ENCODE data around the gene TM4SF18.
"Not testable (repeated sequence)": the region's sequence is repeated elsewhere in the genome, so short reads cannot be mapped to it uniquely, and the experiment has no call there.

Gene TM4SF18

DNA sequence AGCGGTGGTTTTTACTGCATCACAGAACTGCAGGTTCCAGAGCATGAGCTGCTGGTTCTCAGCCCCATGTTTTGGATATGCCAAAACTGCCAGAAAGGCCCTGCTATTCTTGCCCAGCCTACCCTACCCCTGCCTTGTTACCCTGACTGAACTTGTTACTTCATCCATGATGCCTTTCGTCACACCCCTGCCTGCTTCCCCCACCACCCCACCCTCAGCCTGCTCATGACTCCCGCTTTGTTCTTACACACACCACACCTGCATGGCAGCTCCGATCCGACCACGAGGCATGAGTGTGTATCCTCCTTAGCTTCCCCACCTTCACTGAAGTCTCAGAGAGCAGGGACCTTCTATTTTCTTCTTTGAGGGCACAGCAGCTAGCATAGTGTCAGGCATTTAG, 49.1 kb upstream of the TM4SF18 start:
- H3K9me3 ChIP-seq (ENCODE audit: control insufficient read depth, insufficient read depth, low read depth, low read length): no peaks in the 10 kb centered on the region
- ChIA-PET POLR2A (no interaction called here), CTCF (interaction anchor here (0.6 kb wide), 1 partner anchor 22 kb away, joined by 3 read pairs; no protein-coding TSS in a partner anchor)
- TF ChIP-seq, protein P1, sequence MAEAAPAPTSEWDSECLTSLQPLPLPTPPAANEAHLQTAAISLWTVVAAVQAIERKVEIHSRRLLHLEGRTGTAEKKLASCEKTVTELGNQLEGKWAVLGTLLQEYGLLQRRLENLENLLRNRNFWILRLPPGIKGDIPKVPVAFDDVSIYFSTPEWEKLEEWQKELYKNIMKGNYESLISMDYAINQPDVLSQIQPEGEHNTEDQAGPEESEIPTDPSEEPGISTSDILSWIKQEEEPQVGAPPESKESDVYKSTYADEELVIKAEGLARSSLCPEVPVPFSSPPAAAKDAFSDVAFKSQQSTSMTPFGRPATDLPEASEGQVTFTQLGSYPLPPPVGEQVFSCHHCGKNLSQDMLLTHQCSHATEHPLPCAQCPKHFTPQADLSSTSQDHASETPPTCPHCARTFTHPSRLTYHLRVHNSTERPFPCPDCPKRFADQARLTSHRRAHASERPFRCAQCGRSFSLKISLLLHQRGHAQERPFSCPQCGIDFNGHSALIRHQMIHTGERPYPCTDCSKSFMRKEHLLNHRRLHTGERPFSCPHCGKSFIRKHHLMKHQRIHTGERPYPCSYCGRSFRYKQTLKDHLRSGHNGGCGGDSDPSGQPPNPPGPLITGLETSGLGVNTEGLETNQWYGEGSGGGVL (tag by site-specific recombination; IDR thresholded peaks at IDR 0.05): no peak
- no peaks in the 10 kb centered on the region for H3K36me3 ChIP-seq (ENCODE audit: control insufficient read depth in 2 of 2, insufficient read depth in 1 of 2, low read length in 2 of 2)
- H3K4me1 ChIP-seq (ENCODE audit: control insufficient read depth, insufficient read depth, low read length): peaks cover 2% of the 10 kb centered on the region; the same call in 1 of the 2 replicates
- H3K27ac ChIP-seq (ENCODE audit: extremely low read depth, low read depth, low read length): no peak overlapping the region
- no peak overlapping the region for H3K4me3 ChIP-seq (ENCODE audit: low read depth, low read length)

DNA sequence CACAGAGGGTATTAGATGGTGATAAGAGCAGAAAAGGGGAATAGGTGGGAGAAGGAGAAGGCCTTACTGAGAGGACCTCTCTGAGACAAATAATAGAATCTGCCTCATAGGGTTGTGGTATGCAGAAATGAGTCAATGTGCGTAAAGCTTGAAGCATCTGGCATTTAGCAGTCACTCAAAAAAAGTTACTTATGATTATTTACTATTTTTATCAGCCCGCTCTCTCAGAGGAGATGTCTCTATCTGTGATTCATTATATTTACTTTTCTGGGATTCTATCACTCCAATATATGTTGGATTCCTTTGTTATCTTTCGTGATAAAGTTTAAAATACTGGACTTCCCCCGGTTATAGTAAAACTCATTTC, 48.6 kb upstream of the TM4SF18 start:
- H3K9me3 ChIP-seq (ENCODE audit: control insufficient read depth, insufficient read depth, low read depth, low read length): no peaks in the 10 kb centered on the region
- peaks cover 2% of the 10 kb centered on the region; the same call in 1 of the 2 replicates for H3K4me1 ChIP-seq (ENCODE audit: control insufficient read depth, insufficient read depth, low read length)
- ChIA-PET CTCF (interaction anchor here (0.6 kb wide), 1 partner anchor 23 kb away, joined by 3 read pairs; no protein-coding TSS in a partner anchor), POLR2A (no interaction called here)
- no peaks in the 10 kb centered on the region for H3K36me3 ChIP-seq (ENCODE audit: control insufficient read depth in 2 of 2, insufficient read depth in 1 of 2, low read length in 2 of 2)
- TF ChIP-seq ZNF791 (tag by site-specific recombination; IDR thresholded peaks at IDR 0.05) (no peak), ZNF555 (tag by site-specific recombination; conservative IDR thresholded peaks at IDR 0.05) (no peak), ZNF391 (tag by site-specific recombination; IDR thresholded peaks at IDR 0.05; ENCODE audit: borderline replicate concordance, low read depth) (no peak), ZNF2 (tag by site-specific recombination; IDR thresholded peaks at IDR 0.05) (no peak), ZNF629 (tag by site-specific recombination; IDR thresholded peaks at IDR 0.05) (no peak)
- TF ChIP-seq, protein P2, sequence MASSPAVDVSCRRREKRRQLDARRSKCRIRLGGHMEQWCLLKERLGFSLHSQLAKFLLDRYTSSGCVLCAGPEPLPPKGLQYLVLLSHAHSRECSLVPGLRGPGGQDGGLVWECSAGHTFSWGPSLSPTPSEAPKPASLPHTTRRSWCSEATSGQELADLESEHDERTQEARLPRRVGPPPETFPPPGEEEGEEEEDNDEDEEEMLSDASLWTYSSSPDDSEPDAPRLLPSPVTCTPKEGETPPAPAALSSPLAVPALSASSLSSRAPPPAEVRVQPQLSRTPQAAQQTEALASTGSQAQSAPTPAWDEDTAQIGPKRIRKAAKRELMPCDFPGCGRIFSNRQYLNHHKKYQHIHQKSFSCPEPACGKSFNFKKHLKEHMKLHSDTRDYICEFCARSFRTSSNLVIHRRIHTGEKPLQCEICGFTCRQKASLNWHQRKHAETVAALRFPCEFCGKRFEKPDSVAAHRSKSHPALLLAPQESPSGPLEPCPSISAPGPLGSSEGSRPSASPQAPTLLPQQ (tag by site-specific recombination; IDR thresholded peaks at IDR 0.05): no peak
- TF ChIP-seq, protein P3, sequence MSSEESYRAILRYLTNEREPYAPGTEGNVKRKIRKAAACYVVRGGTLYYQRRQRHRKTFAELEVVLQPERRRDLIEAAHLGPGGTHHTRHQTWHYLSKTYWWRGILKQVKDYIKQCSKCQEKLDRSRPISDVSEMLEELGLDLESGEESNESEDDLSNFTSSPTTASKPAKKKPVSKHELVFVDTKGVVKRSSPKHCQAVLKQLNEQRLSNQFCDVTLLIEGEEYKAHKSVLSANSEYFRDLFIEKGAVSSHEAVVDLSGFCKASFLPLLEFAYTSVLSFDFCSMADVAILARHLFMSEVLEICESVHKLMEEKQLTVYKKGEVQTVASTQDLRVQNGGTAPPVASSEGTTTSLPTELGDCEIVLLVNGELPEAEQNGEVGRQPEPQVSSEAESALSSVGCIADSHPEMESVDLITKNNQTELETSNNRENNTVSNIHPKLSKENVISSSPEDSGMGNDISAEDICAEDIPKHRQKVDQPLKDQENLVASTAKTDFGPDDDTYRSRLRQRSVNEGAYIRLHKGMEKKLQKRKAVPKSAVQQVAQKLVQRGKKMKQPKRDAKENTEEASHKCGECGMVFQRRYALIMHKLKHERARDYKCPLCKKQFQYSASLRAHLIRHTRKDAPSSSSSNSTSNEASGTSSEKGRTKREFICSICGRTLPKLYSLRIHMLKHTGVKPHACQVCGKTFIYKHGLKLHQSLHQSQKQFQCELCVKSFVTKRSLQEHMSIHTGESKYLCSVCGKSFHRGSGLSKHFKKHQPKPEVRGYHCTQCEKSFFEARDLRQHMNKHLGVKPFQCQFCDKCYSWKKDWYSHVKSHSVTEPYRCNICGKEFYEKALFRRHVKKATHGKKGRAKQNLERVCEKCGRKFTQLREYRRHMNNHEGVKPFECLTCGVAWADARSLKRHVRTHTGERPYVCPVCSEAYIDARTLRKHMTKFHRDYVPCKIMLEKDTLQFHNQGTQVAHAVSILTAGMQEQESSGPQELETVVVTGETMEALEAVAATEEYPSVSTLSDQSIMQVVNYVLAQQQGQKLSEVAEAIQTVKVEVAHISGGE (tag by site-specific recombination; conservative IDR thresholded peaks at IDR 0.05; ENCODE audit: low read depth): no peak
- no peak overlapping the region for H3K4me3 ChIP-seq (ENCODE audit: low read depth, low read length)
- H3K27ac ChIP-seq (ENCODE audit: extremely low read depth, low read depth, low read length): no peak overlapping the region

DNA sequence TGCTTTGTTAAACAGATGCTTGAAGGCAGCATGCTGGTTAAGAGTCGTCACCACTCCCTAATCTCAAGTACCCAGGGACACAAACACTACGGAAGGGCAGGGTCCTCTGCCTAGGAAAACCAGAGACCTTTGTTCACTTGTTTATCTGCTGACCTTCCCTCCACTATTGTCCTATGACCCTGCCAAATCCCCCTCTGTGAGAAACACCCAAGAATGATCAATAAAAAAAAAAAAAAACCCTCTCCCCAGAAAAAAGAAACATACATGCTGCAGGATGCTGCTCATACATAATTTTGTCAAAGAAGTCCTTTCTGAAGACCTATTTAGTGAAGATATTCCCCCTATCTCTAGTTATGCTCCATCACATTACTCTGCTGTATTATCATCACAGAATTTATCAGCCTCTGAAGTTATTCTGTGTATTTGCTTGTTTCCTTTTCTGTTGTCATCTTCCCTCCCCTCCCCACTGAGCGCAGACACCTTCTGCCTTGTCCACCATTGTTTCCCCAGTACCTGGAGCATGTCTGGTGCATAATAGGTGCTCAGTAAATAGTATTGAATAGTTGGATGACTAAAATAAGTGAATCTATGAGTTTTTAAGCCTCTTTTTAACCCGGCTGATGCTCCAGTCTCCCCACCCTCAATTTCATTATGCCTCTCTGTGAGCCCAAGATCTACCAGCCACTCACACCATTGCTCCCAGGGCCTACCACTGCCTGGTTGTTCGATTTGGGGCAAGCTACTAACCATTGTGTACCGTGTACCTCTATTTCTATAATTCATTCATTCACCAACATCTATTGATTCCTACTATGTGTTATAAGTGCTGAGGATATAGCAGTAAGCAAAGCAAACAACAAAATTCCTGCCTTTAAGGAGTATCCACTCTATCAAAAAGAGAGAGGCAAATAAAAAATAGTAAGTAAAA, 48.0 kb upstream of the TM4SF18 start:
- ChIA-PET POLR2A (no interaction called here), CTCF (no interaction called here)
- TF ChIP-seq ZNF341 (tag by site-specific recombination; IDR thresholded peaks at IDR 0.05; ENCODE audit: low read depth) (no peak), ZNF544 (tag by site-specific recombination; IDR thresholded peaks at IDR 0.05) (no peak), ZBTB17 (tag by site-specific recombination; IDR thresholded peaks at IDR 0.05) (no peak), ZNF660 (tag by site-specific recombination; IDR thresholded peaks at IDR 0.05) (no peak), ZNF223 (tag by site-specific recombination; IDR thresholded peaks at IDR 0.05) (no peak), ZNF146 (tag by site-specific recombination; IDR thresholded peaks at IDR 0.05) (no peak), ZNF114 (tag by site-specific recombination; IDR thresholded peaks at IDR 0.05) (no peak)
- TF ChIP-seq, protein P4, sequence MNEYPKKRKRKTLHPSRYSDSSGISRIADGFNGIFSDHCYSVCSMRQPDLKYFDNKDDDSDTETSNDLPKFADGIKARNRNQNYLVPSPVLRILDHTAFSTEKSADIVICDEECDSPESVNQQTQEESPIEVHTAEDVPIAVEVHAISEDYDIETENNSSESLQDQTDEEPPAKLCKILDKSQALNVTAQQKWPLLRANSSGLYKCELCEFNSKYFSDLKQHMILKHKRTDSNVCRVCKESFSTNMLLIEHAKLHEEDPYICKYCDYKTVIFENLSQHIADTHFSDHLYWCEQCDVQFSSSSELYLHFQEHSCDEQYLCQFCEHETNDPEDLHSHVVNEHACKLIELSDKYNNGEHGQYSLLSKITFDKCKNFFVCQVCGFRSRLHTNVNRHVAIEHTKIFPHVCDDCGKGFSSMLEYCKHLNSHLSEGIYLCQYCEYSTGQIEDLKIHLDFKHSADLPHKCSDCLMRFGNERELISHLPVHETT (tag by site-specific recombination; IDR thresholded peaks at IDR 0.05): no peak
- H3K4me1 ChIP-seq (ENCODE audit: control insufficient read depth, insufficient read depth, low read length): no peaks in the 10 kb centered on the region
- no peaks in the 10 kb centered on the region for H3K36me3 ChIP-seq (ENCODE audit: control insufficient read depth in 2 of 2, insufficient read depth in 1 of 2, low read length in 2 of 2)
- no peaks in the 10 kb centered on the region for H3K9me3 ChIP-seq (ENCODE audit: control insufficient read depth, insufficient read depth, low read depth, low read length)
- H3K27ac ChIP-seq (ENCODE audit: extremely low read depth, low read depth, low read length): no peak overlapping the region
- no peak overlapping the region for H3K4me3 ChIP-seq (ENCODE audit: low read depth, low read length)

DNA sequence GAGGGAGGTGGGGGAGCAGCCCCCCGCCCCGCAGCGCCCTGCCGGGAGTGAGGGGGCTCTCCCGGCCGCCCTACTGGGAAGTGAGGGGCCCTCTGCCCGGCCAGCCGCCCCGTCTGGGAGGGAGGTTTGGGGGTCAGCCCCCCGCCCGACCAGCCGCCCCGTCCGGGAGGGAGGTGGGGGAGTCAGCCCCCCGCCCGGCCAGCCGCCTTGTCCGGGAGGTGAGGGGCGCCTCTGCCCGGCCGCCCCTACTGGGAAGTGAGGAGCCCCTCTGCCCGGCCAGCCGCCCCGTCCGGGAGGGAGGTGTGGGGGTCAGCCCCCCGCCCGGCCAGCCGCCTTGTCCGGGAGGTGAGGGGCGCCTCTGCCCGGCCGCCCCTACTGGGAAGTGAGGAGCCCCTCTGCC, 46.8 kb upstream of the TM4SF18 start:
- H3K4me1 ChIP-seq (ENCODE audit: control insufficient read depth, insufficient read depth, low read length); CTCF ChIA-PET; POLR2A ChIA-PET: not testable (repeated sequence)

More for the DNA sequence above, 46.8 kb upstream of the TM4SF18 start:
- H3K36me3 ChIP-seq (ENCODE audit: control insufficient read depth in 2 of 2, insufficient read depth in 1 of 2, low read length in 2 of 2); H3K9me3 ChIP-seq (ENCODE audit: control insufficient read depth, insufficient read depth, low read depth, low read length); H3K4me3 ChIP-seq (ENCODE audit: low read depth, low read length); H3K27ac ChIP-seq (ENCODE audit: extremely low read depth, low read depth, low read length): not testable (repeated sequence)

All from HEK293 (cell line).